Measurements from ENCODE around the gene MMP24.
"Not testable (repeated sequence)": the region's sequence is repeated elsewhere in the genome, so short reads cannot be mapped to it uniquely, and the experiment has no call there.

The MMP24 gene

GRCh38 chr20:35240811-35241293 is 14.4 kb downstream of the MMP24 start:
- Histone ChIP-seq H3K27ac (ENCODE audit: low read length) (no peak overlapping the region), H3K9me3 (ENCODE audit: control insufficient read depth in 2 of 2, low read length in 2 of 2) (no peaks in the 10 kb centered on the region), H3K36me3 (ENCODE audit: control insufficient read depth in 2 of 2, insufficient read depth in 2 of 2, low read length in 2 of 2) (peaks cover 4 to 5% of the 10 kb centered on the region in 2 donors), H3K4me1 (ENCODE audit: control insufficient read depth, insufficient read depth, low read length) (no peaks in the 10 kb centered on the region), H3K9ac (ENCODE audit: low read length in 2 of 2) (peak overlapping the region in 1 of 2 donors; percentile 5), H3K4me3 (ENCODE audit: low read length in 2 of 2) (no peak overlapping the region), H3K27me3 (ENCODE audit: control insufficient read depth in 1 of 2, insufficient read depth in 2 of 2, low read length in 2 of 2) (no peaks in the 10 kb centered on the region)

DNA sequence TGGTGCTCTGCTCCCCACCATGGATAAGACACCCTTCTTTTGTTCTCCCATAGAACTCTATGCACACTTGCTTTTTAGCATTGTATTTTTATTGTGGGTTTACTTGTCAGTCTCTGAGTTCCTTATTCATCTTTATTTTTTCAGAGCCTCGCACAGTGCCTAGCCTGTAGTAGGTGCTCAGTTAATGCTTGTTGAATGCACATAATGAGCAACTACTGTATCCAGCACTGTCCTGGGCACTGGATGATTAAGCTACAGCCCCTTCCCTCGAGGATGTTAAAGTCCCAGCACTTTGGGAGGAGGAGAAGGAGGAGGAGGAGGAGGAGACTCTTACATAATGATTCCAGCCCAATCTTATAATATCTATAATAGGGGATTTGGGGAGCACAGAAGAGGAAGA is 16.8 kb downstream of the MMP24 start:
- Histone ChIP-seq H3K27me3 (ENCODE audit: control insufficient read depth in 1 of 2, insufficient read depth in 2 of 2, low read length in 2 of 2) (no peaks in the 10 kb centered on the region), H3K36me3 (ENCODE audit: control insufficient read depth in 2 of 2, insufficient read depth in 2 of 2, low read length in 2 of 2) (peaks cover 0 to 6% of the 10 kb centered on the region in 2 donors), H3K9ac (ENCODE audit: low read length in 2 of 2) (no peak overlapping the region), H3K4me3 (ENCODE audit: low read length in 2 of 2) (no peak overlapping the region), H3K9me3 (ENCODE audit: control insufficient read depth in 2 of 2, low read length in 2 of 2) (no peaks in the 10 kb centered on the region), H3K4me1 (ENCODE audit: control insufficient read depth, insufficient read depth, low read length) (no peaks in the 10 kb centered on the region), H3K27ac (ENCODE audit: low read length) (no peak overlapping the region)

DNA sequence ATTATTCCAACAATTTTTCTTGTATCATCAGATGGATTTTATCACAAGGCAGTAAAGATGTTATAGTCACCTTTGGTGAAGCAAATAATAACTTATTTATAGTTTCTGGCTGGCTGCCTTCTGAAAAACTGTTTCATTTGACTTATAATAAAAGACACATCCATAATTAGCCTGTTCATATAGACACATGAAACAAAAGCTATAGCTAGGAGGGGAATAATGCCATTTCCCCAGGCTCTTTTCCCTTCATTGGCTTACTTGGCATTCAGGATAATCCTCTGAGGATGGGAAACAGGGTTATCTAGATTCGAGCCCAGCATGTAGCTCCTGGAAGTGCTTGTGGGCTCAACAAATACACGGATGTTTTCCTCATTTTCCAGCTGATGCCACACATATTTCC is 17.5 kb downstream of the MMP24 start:
- Histone ChIP-seq H3K27ac (ENCODE audit: low read length) (no peak overlapping the region), H3K9me3 (ENCODE audit: control insufficient read depth in 2 of 2, low read length in 2 of 2) (no peaks in the 10 kb centered on the region), H3K27me3 (ENCODE audit: control insufficient read depth in 1 of 2, insufficient read depth in 2 of 2, low read length in 2 of 2) (no peaks in the 10 kb centered on the region), H3K4me1 (ENCODE audit: control insufficient read depth, insufficient read depth, low read length) (no peaks in the 10 kb centered on the region), H3K9ac (ENCODE audit: low read length in 2 of 2) (no peak overlapping the region), H3K36me3 (ENCODE audit: control insufficient read depth in 2 of 2, insufficient read depth in 2 of 2, low read length in 2 of 2) (peaks cover 0 to 6% of the 10 kb centered on the region in 2 donors), H3K4me3 (ENCODE audit: low read length in 2 of 2) (no peak overlapping the region)

GRCh38 chr20:35246723-35247122 is 20.2 kb downstream of the MMP24 start:
- Histone ChIP-seq H3K4me3 (ENCODE audit: low read length in 2 of 2) (no peak overlapping the region), H3K36me3 (ENCODE audit: control insufficient read depth in 2 of 2, insufficient read depth in 2 of 2, low read length in 2 of 2) (peaks cover 0 to 6% of the 10 kb centered on the region in 2 donors), H3K9ac (ENCODE audit: low read length in 2 of 2) (no peak overlapping the region), H3K27me3 (ENCODE audit: control insufficient read depth in 1 of 2, insufficient read depth in 2 of 2, low read length in 2 of 2) (no peaks in the 10 kb centered on the region), H3K27ac (ENCODE audit: low read length) (no peak overlapping the region), H3K4me1 (ENCODE audit: control insufficient read depth, insufficient read depth, low read length) (no peaks in the 10 kb centered on the region), H3K9me3 (ENCODE audit: control insufficient read depth in 2 of 2, low read length in 2 of 2) (no peaks in the 10 kb centered on the region)

DNA sequence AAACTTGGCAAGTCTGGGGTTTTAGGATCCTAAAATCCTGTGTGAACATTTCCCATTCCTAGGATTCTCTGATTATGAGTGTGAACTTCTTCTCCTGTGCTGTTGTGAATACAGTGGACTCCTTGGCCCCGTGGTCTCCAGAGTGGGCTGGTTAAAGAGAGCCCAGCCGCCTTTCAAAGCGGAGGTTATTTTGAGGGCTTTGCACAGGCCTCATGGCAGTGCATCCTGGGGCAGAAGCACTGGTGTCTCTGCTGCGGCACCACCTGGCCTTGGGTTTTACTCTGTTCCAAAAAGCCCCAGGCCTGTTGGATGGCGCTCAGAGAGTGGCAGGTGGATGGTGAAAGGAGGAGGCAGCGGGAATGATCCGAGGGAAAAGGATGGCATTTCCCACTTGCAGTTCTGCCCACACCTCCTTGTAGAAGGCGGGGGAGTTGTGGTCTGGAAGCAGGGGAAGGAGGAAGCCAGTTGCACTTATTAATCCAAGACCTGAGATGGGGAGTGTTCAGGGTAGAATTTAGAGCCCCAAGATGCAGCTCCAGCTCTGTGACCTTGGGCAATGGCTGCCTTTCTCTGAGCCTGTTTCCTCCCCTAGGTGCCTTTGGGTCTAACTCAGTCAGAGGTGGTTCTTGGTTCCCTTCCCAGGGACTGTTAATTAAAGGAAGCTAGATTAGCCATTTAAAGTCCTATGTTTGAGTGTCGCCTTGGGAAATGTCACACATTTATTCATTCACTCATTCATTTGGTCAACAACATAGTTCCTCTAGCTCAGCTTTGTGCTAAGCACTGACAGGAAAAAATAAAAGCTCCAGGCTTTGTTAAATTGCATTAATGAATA is 22.4 kb downstream of the MMP24 start:
- Histone ChIP-seq H3K27ac (ENCODE audit: low read length) (no peak overlapping the region), H3K4me1 (ENCODE audit: control insufficient read depth, insufficient read depth, low read length) (no peaks in the 10 kb centered on the region), H3K9me3 (ENCODE audit: control insufficient read depth in 2 of 2, low read length in 2 of 2) (no peaks in the 10 kb centered on the region), H3K36me3 (ENCODE audit: control insufficient read depth in 2 of 2, insufficient read depth in 2 of 2, low read length in 2 of 2) (peaks cover 0 to 9% of the 10 kb centered on the region in 2 donors), H3K27me3 (ENCODE audit: control insufficient read depth in 1 of 2, insufficient read depth in 2 of 2, low read length in 2 of 2) (no peaks in the 10 kb centered on the region), H3K9ac (ENCODE audit: low read length in 2 of 2) (no peak overlapping the region), H3K4me3 (ENCODE audit: low read length in 2 of 2) (no peak overlapping the region)

GRCh38 chr20:35251613-35251940 is 25.1 kb downstream of the MMP24 start:
- Histone ChIP-seq H3K27ac (ENCODE audit: low read length) (no peak overlapping the region), H3K4me3 (ENCODE audit: low read length in 2 of 2) (no peak overlapping the region), H3K27me3 (ENCODE audit: control insufficient read depth in 1 of 2, insufficient read depth in 2 of 2, low read length in 2 of 2) (no peaks in the 10 kb centered on the region), H3K9ac (ENCODE audit: low read length in 2 of 2) (no peak overlapping the region), H3K9me3 (ENCODE audit: control insufficient read depth in 2 of 2, low read length in 2 of 2) (no peaks in the 10 kb centered on the region), H3K36me3 (ENCODE audit: control insufficient read depth in 2 of 2, insufficient read depth in 2 of 2, low read length in 2 of 2) (peaks cover 0 to 15% of the 10 kb centered on the region in 2 donors), H3K4me1 (ENCODE audit: control insufficient read depth, insufficient read depth, low read length) (no peaks in the 10 kb centered on the region)

DNA sequence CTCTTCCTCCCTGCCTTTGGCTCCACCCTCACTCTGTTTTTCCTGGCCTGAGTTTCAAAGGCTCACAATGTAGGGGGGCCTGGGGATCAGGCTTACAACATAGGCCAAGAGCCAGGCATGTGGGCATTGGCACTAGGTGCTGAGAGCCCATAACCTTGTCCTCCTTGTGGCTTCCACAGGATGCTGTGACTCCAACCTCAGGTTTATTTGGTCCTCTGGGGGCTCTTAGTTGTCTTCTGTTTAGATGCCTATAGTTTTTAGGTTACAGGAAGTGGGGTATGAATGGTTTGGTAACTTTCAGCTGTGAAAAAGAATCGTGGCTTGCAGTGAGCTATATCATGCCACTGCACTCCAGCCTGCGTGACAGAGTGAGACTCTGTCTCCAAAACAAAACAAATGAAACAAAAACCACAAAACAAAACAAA is 25.6 kb downstream of the MMP24 start:
- Histone ChIP-seq H3K4me1 (ENCODE audit: control insufficient read depth, insufficient read depth, low read length) (no peaks in the 10 kb centered on the region), H3K27me3 (ENCODE audit: control insufficient read depth in 1 of 2, insufficient read depth in 2 of 2, low read length in 2 of 2) (no peaks in the 10 kb centered on the region), H3K36me3 (ENCODE audit: control insufficient read depth in 2 of 2, insufficient read depth in 2 of 2, low read length in 2 of 2) (peaks cover 0 to 12% of the 10 kb centered on the region in 2 donors), H3K4me3 (ENCODE audit: low read length in 2 of 2) (no peak overlapping the region), H3K27ac (ENCODE audit: low read length) (no peak overlapping the region), H3K9ac (ENCODE audit: low read length in 2 of 2) (no peak overlapping the region), H3K9me3 (ENCODE audit: control insufficient read depth in 2 of 2, low read length in 2 of 2) (no peaks in the 10 kb centered on the region)

DNA sequence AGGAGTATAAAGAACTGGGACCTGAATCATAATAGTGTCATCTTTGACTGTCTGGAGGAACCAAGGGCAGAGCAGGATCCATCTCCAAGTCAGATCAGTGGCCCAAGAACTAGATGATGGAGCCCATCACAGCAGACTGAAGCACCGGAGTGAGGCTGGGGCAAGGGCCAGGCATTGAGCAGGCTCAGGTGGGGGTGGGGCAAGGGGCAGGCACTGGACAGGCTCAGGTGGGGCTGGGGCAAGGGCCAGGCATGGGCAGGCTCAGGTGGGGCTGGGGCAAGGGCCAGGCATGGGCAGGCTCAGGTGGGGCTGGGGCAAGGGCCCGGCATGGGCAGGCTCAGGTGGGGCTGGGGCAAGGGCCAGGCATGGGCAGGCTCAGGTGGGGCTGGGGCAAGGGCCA is 26.1 kb downstream of the MMP24 start:
- H3K9ac ChIP-seq (ENCODE audit: low read length in 2 of 2); H3K4me3 ChIP-seq (ENCODE audit: low read length in 2 of 2); H3K9me3 ChIP-seq (ENCODE audit: control insufficient read depth in 2 of 2, low read length in 2 of 2); H3K36me3 ChIP-seq (ENCODE audit: control insufficient read depth in 2 of 2, insufficient read depth in 2 of 2, low read length in 2 of 2); H3K27ac ChIP-seq (ENCODE audit: low read length); H3K27me3 ChIP-seq (ENCODE audit: control insufficient read depth in 1 of 2, insufficient read depth in 2 of 2, low read length in 2 of 2); H3K4me1 ChIP-seq (ENCODE audit: control insufficient read depth, insufficient read depth, low read length): not testable (repeated sequence)

DNA sequence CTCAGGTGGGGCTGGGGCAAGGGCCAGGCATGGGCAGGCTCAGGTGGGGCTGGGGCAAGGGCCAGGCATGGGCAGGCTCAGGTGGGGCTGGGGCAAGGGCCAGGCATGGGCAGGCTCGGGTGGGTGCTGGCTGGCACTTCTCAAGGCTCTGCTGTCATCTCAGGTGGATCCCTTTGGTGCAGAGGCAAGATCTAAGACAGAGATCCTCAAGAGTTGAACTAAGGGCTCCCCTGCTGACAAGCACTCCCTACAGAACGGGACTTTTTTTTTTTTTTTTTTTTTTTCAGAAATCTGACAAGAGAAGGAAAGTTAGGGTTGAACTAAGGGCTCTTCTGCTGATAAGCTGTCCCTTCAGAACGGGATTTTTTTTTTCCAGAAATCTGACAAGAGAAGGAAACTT is 26.5 kb downstream of the MMP24 start:
- H3K27ac ChIP-seq (ENCODE audit: low read length) = no peak overlapping the region
- no peak overlapping the region for H3K9ac ChIP-seq (ENCODE audit: low read length in 2 of 2)
- H3K4me1 ChIP-seq (ENCODE audit: control insufficient read depth, insufficient read depth, low read length) = no peaks in the 10 kb centered on the region
- H3K4me3 ChIP-seq (ENCODE audit: low read length in 2 of 2) = no peak overlapping the region
- peaks cover 0 to 9% of the 10 kb centered on the region in 2 donors for H3K36me3 ChIP-seq (ENCODE audit: control insufficient read depth in 2 of 2, insufficient read depth in 2 of 2, low read length in 2 of 2)
- no peaks in the 10 kb centered on the region for H3K27me3 ChIP-seq (ENCODE audit: control insufficient read depth in 1 of 2, insufficient read depth in 2 of 2, low read length in 2 of 2)
- H3K9me3 ChIP-seq (ENCODE audit: control insufficient read depth in 2 of 2, low read length in 2 of 2) = no peaks in the 10 kb centered on the region

DNA sequence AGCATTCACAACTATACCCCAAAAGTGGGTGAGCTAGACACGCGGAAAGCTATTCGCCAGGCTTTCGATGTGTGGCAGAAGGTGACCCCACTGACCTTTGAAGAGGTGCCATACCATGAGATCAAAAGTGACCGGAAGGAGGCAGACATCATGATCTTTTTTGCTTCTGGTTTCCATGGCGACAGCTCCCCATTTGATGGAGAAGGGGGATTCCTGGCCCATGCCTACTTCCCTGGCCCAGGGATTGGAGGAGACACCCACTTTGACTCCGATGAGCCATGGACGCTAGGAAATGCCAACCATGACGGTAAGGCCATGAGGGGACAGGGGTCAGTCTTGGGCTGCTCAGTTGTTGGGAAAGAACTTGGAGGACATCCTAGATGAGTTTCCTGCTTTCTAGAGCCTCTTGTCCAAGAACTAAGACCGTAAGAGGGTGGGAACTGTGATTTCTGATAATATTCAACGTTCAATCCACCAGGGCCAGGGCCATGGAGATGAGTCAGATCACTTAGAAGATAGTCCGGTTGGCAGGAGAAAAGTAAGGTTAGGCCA is 28.0 kb downstream of the MMP24 start:
- no peaks in the 10 kb centered on the region for H3K27me3 ChIP-seq (ENCODE audit: control insufficient read depth in 1 of 2, insufficient read depth in 2 of 2, low read length in 2 of 2)
- H3K27ac ChIP-seq (ENCODE audit: low read length) = no peak overlapping the region
- H3K9me3 ChIP-seq (ENCODE audit: control insufficient read depth in 2 of 2, low read length in 2 of 2) = no peaks in the 10 kb centered on the region
- no peaks in the 10 kb centered on the region for H3K4me1 ChIP-seq (ENCODE audit: control insufficient read depth, insufficient read depth, low read length)
- peaks cover 0 to 9% of the 10 kb centered on the region in 2 donors for H3K36me3 ChIP-seq (ENCODE audit: control insufficient read depth in 2 of 2, insufficient read depth in 2 of 2, low read length in 2 of 2)
- no peak overlapping the region for H3K9ac ChIP-seq (ENCODE audit: low read length in 2 of 2)
- H3K4me3 ChIP-seq (ENCODE audit: low read length in 2 of 2) = no peak overlapping the region
